GM12874 (cell line): Measurements from ENCODE around the gene DELE1.

Experiments
- TF ChIP-seq, protein P1 (sequence below): IDR thresholded peaks from 2 replicates; pipeline ENCODE4 v1.5.1; 2011; ENCODE audit warnings: low read depth, mild to moderate bottlenecking, control low read depth, low read length, moderate library complexity; ENCODE audit not compliant: insufficient read depth

DELE1 gene

DNA sequence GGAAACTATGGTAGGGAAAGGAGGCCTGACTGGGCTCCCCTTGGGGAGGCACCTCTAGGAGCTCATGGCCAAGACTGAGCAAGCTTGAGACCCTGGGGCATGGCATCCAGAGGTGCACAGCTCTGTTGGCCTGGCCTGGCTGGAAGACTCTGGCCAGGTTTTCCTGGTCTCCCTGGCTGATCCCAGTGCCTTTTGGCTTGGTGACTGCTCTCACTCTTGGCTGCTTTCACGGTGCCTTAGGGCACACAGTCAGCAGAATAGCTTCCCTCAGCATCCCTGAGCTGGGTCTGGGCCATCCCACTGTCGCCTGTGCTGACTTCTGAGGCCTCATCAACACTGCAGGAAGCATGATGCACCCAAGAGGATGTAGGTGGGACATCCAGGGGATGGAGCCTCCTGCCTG, 13.4 kb upstream of the DELE1 start:
- TF ChIP-seq, protein P1, sequence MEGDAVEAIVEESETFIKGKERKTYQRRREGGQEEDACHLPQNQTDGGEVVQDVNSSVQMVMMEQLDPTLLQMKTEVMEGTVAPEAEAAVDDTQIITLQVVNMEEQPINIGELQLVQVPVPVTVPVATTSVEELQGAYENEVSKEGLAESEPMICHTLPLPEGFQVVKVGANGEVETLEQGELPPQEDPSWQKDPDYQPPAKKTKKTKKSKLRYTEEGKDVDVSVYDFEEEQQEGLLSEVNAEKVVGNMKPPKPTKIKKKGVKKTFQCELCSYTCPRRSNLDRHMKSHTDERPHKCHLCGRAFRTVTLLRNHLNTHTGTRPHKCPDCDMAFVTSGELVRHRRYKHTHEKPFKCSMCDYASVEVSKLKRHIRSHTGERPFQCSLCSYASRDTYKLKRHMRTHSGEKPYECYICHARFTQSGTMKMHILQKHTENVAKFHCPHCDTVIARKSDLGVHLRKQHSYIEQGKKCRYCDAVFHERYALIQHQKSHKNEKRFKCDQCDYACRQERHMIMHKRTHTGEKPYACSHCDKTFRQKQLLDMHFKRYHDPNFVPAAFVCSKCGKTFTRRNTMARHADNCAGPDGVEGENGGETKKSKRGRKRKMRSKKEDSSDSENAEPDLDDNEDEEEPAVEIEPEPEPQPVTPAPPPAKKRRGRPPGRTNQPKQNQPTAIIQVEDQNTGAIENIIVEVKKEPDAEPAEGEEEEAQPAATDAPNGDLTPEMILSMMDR, result no peak

DNA sequence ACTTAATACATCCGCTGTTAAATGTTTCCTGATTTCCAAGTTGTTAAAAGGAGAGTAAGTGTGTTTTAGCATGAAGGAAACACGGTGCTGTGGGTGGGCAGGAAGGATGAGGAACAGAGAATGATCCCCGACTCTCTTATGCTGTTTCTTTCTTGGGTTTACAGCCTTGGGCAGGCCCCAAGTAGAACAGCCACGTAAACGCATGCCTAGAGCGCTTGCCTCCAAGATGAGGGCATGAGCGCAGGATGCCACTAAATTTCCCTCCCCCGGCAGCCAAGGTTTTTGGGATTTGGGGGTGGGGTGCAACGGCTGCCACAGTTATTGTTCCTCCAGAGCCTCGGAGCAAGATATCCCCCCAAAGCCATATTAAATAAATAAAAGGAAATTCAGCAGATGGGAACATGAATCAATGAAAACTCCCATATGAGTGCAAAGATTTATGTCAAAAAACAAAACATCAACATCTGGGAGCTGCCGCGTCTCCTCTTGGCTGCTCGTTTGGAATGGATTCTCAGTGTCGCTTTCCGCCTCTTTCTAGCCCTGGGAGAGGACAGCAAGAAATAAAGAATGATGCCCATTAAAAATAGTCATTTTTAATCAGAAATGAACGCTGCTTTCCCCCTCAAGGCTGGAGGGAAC, 10.0 kb upstream of the DELE1 start:
- TF ChIP-seq, protein P1, result no peak

DNA sequence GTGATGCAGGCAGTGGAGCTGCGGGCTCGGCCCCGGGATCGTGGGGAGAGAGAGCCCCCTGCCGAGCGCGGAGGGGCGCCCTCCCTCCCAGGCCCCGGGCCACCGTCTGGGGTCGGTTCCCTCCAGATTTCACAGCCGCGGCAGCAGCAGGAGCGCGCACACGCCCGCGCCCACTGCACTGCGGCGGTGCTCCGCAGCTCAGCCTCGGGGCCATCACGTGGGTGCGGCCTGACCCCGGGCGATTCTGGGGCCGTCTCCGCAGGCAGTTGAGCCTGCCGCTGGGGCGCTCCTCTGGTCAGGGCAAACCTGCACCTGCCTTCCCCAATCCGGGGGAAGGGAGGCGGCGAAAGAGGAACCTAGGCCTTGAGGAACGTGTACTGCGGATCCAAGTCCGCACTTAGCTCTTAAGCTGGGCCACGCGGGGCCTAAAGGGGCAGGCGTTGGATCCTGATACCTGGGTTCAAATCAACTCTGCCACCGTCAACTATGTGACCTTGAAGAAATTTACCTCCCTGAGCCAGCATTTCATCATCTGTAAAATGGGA, 9.4 kb upstream of the DELE1 start:
- TF ChIP-seq, protein P1, result peak; percentile 36; the same call in 1 of the 2 replicates

DNA sequence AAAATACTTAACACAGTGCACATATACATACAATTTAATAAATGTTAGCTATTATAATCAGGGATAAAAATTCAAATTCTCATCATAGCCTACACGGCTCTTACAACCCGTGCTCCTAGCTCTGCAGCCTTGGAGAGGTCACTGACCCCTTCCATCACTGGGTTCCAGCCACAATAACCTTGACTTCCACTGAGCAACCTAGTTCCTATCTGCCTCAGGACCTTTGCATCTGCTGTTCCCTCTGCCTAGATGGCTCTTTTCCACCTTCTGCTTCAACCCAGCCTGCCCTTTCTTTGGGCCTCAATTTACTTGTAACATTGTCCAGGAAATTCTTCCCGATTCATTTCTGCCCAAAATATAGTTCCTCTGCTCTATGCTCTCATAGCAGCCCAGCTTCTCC, 8.9 kb upstream of the DELE1 start:
- TF ChIP-seq, protein P1, result no peak

- TF ChIP-seq, protein P1, result no peak
These were observed 7.8 kb upstream of the DELE1 start for GRCh38 chr5:141915881-141916336.

GRCh38 chr5:141916522-141916921, 7.1 kb upstream of the DELE1 start:
- TF ChIP-seq, protein P1, result no peak

DNA sequence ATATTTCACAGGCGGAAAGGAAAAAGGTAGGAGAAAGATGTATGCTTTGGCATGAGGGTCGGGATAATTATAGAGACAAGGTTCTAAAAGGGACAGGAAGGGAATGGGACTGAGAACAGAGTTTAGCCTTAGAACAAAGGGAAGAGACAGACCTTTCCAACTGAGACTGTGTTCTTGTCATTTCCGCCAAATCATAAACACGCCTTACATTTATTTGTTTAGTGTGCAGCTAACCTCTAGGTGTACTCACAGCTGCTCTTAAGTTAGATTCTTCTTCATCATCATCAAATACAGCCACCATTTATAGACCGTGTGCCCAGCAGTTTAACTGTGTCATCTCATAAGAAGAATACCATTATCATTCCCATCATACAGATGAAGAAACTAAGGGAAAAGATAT, 5.9 kb upstream of the DELE1 start:
- TF ChIP-seq, protein P1, result no peak
